HepG2 (cell line): ENCODE results near the gene ITPR1. TPM values are rescaled to one million over a fixed set of nuclear protein-coding genes. Genes with fewer than 3 reads are reported as not detected.

Experiments
- CCAR2 ChIP-seq: fragments of 200-400 bp; formaldehyde crosslinking; optimal IDR thresholded peaks from 2 replicates; pipeline ENCODE3; 2018; ENCODE audit warnings: low read depth, mild to moderate bottlenecking, low read length, moderate library complexity
- TBL1XR1 ChIP-seq: fragments of 150-350 bp; IDR thresholded peaks from 2 replicates; pipeline ENCODE4 v1.6.1; 2014; ENCODE audit warnings: borderline replicate concordance, low read length; ENCODE audit not compliant: partially characterized antibody
- ZBTB40 ChIP-seq, 2 experiments: fragments of 450-650 bp in 1 of 2; sonication (generic) in 1 of 2; formaldehyde crosslinking in 1 of 2; IDR thresholded peaks; 2 replicates each; pipeline versions ENCODE4 v1.6.1 to v1.8.0; 2016 to 2022; ENCODE audit warnings: antibody characterized with exemption in 1 of 2, mild to moderate bottlenecking in 1 of 2, missing genetic modification reagents in 1 of 2
- ZEB1 ChIP-seq: IDR thresholded peaks from 2 replicates; pipeline ENCODE4 v1.6.1; 2012; ENCODE audit warnings: mild to moderate bottlenecking, low read depth, inconsistent platforms; ENCODE audit not compliant: insufficient replicate concordance
- ZNF460 ChIP-seq: sonication (generic); formaldehyde crosslinking; IDR thresholded peaks from 2 replicates; pipeline ENCODE4 v1.5.1; 2020; ENCODE audit warnings: missing genetic modification reagents, mild to moderate bottlenecking, borderline replicate concordance
- ZNF503 ChIP-seq: sonication (generic); formaldehyde crosslinking; IDR thresholded peaks from 2 replicates; pipeline ENCODE4 v1.4.0; 2020; ENCODE audit warnings: missing genetic modification reagents
- ZNF513 ChIP-seq: sonication (generic); formaldehyde crosslinking; conservative IDR thresholded peaks from 2 replicates; pipeline ENCODE4 v1.5.0; 2020; ENCODE audit warnings: missing genetic modification reagents
- ZNF609 ChIP-seq: sonication (generic); formaldehyde crosslinking; IDR thresholded peaks from 2 replicates; pipeline ENCODE4 v1.4.0; 2020; ENCODE audit warnings: mild to moderate bottlenecking, missing genetic modification reagents, borderline replicate concordance
- ZNF75D ChIP-seq: sonication (generic); formaldehyde crosslinking; IDR thresholded peaks from 2 replicates; pipeline ENCODE4 v1.8.1; 2023; ENCODE audit warnings: missing genetic modification reagents, mild to moderate bottlenecking, borderline replicate concordance
- polyA plus RNA-seq, 8 experiments: library from polyadenylated mRNA; depleted of rRNA in 3 of 8; stranded (reverse) in 7 of 8; unstranded in 1 of 8; fragments of >200 nt; fragmentation: Illumina TruSeq in 4 of 8; extraction: Trizol in 4 of 8; gene quantifications; 2 replicates each; pipeline versions ENCODE4 v1.2.1 to v1.2.3, GENCODE V29; 2011 to 2016; ENCODE audit warnings: low read depth in 4 of 8, missing spikeins in 1 of 8, mixed read lengths in 1 of 8; ENCODE audit not compliant: insufficient read depth in 1 of 8
- total RNA-seq, 5 experiments: library from RNA; depleted of rRNA; stranded (reverse); fragments of >200 nt; fragmentation: Illumina TruSeq; extraction: Trizol; gene quantifications; 2 replicates each; pipeline ENCODE4 v1.2.3, GENCODE V29; 2016; ENCODE audit warnings: low read depth in 1 of 5

The ITPR1 gene
- total and polyA plus RNA-seq, 2 of the 13 experiments (the other 11 are each of a cell fraction or from before 2014, with no cell fraction given) = 10.0 to 11.4 TPM

- TF ChIP-seq ZNF503 (CRISPR knock-in tag) (0 out of 2 replicates have a peak, but pooled peaks have one; percentile 39), ZNF460 (CRISPR knock-in tag) (no peak), ZBTB40 (IDR thresholded peaks at IDR 0.05) (no peak), ZBTB40 (CRISPR knock-in tag; IDR thresholded peaks at IDR 0.05) (peak; percentile 80), TBL1XR1 (no peak), ZNF75D (CRISPR knock-in tag) (no peak), ZNF513 (no peak), ZNF609 (CRISPR knock-in tag) (peak; percentile 68), ZEB1 (peak; percentile 31), CCAR2 (no peak)
Measured at GRCh38 chr3:4466741-4467521, 26.2 kb upstream of the ITPR1 start, which contains the start of gene SUMF1 (continued).
